Hepatocyte (in vitro differentiated cells): ENCODE results near the gene PARVG.

ENCODE experiments used
- CTCF ChIP-seq: fragments of 200-600 bp; sonication (generic); IDR thresholded peaks from 2 replicates; pipeline ENCODE4 v1.5.1; 2016; ENCODE audit warnings: antibody characterized with exemption, mild to moderate bottlenecking; ENCODE audit not compliant: poor library complexity
- EZH2 ChIP-seq: fragments of 200-600 bp; sonication (generic); IDR thresholded peaks from 2 replicates; pipeline ENCODE4 v1.6.1; 2016; ENCODE audit warnings: antibody characterized with exemption, mild to moderate bottlenecking, borderline replicate concordance

GRCh38 chr22:44212936-44213335 is 32.2 kb downstream of the PARVG start:
- TF ChIP-seq EZH2 (no peak), CTCF (no peak)
